GM12878 (cell line): Measurements from ENCODE around the gene PEX11B. TPM values are rescaled to one million over a fixed set of nuclear protein-coding genes. Genes with fewer than 3 reads are reported as not detected.
A peak's percentile ranks its signal among the peaks of the same experiment; 100 is the strongest.

Source experiments
- ATAC-seq: fragments of 200-7000 bp; cut with Tn5 transposase; 3 replicates; pipeline ENCODE4 v1.9.1; 2020; ENCODE audit warnings: mild to moderate bottlenecking, moderate library complexity
- BruUV-seq: library from RNA; stranded (reverse); fragments of 400-500 nt; replicated peaks from 2 replicates; lab custom pipeline; 2021; lab: Mats Ljungman, UMichigan
- CTCF ChIA-PET: fragments of 300-600 bp; sonication (Branson Sonifier 250); formaldehyde crosslinking; extraction: SDS; loops from one replicate; lab custom pipeline; 2021; ENCODE audit warnings: inconsistent platforms; lab: Yijun Ruan, JAX
- POLR2A ChIA-PET: fragments of 350-600 bp; formaldehyde crosslinking; extraction: SDS; loops from one replicate; lab custom pipeline; 2021; ENCODE audit warnings: inconsistent platforms; lab: Charles Lee
- RAD21 ChIA-PET: fragments of 300-600 bp; sonication (Branson Sonifier 250); formaldehyde crosslinking; loops from one replicate; lab custom pipeline; 2023; ENCODE audit warnings: antibody characterized with exemption; ENCODE audit not compliant: unreplicated experiment; lab: Charles Lee
- SMC1A ChIA-PET: fragments of 300-600 bp; sonication (Branson Sonifier 250); formaldehyde crosslinking; loops from one replicate; lab custom pipeline; 2023; ENCODE audit not compliant: unreplicated experiment, uncharacterized antibody; lab: Charles Lee
- DNase-seq: peaks from one replicate; pipeline ENCODE4 v3.0.0-alpha.2; 2011; ENCODE audit warnings: low read depth, low spot score
- FAIRE-seq: peaks from 3 replicates; lab custom pipeline; 2011; peaks lifted over from hg19 to GRCh38; lab: Jason Lieb, UNC
- H2AFZ ChIP-seq: 2 replicates; pipeline ENCODE4 v1.6.0; 2011; ENCODE audit warnings: low read depth, low read length, control low read depth; ENCODE audit not compliant: control insufficient read depth
- H3K27ac ChIP-seq: 2 replicates; pipeline ENCODE4 v1.5.1; 2011; ENCODE audit warnings: control low read depth; ENCODE audit not compliant: control insufficient read depth, insufficient read depth
- H3K27me3 ChIP-seq, 2 experiments: replicated peaks in 1 of 2; 2 replicates each; pipeline versions ENCODE4 v1.6.0 to v1.6.1; 2011; ENCODE audit warnings: low read length in 1 of 2; ENCODE audit not compliant: control insufficient read depth in 2 of 2, insufficient read depth in 2 of 2
- H3K36me3 ChIP-seq, 2 experiments: 2 replicates each; pipeline ENCODE4 v1.5.1; 2011; ENCODE audit warnings: low read length in 1 of 2; ENCODE audit not compliant: control insufficient read depth in 2 of 2, insufficient read depth in 2 of 2
- H3K4me1 ChIP-seq: 2 replicates; pipeline ENCODE4 v1.6.1; 2011; ENCODE audit warnings: mild to moderate bottlenecking, low read length, moderate library complexity, mixed read lengths; ENCODE audit not compliant: control insufficient read depth, insufficient read depth
- H3K4me2 ChIP-seq: 2 replicates; pipeline ENCODE4 v1.6.0; 2011; ENCODE audit warnings: control low read depth; ENCODE audit not compliant: control insufficient read depth, insufficient read depth
- H3K4me3 ChIP-seq: fragments of 200-600 bp; sonication (generic); 2 replicates; pipeline ENCODE4 v1.5.1; 2016
- H3K79me2 ChIP-seq: 2 replicates; pipeline ENCODE4 v1.6.0; 2011; ENCODE audit warnings: low read length; ENCODE audit not compliant: control insufficient read depth, insufficient read depth
- H3K9ac ChIP-seq: 2 replicates; pipeline ENCODE4 v1.8.0; 2011; ENCODE audit warnings: low read length, control low read depth, mixed read lengths; ENCODE audit not compliant: control insufficient read depth, insufficient read depth
- H3K9me3 ChIP-seq: replicated peaks from 3 replicates; pipeline ENCODE4 v1.5.1; 2011; ENCODE audit warnings: mild to moderate bottlenecking, low read length; ENCODE audit not compliant: control insufficient read depth, insufficient read depth
- H4K20me1 ChIP-seq: 2 replicates; pipeline ENCODE4 v1.6.0; 2011; ENCODE audit not compliant: control insufficient read depth, insufficient read depth
- HCFC1 ChIP-seq: fragments of 150-350 bp; IDR thresholded peaks from 2 replicates; pipeline ENCODE4 v1.6.1; 2014; ENCODE audit warnings: low read length
- MEF2A ChIP-seq: IDR thresholded peaks from 2 replicates; pipeline ENCODE4 v1.6.1; 2011; ENCODE audit warnings: low read depth, mild to moderate bottlenecking, low read length, moderate library complexity; ENCODE audit not compliant: insufficient read depth
- MXI1 ChIP-seq: fragments of 150-350 bp; IDR thresholded peaks from 2 replicates; pipeline ENCODE4 v1.6.1; 2011; ENCODE audit warnings: low read depth, mild to moderate bottlenecking, inconsistent platforms, low read length, improper control_type of control experiment
- NR2F1 ChIP-seq: fragments of 450-650 bp; conservative IDR thresholded peaks from 2 replicates; pipeline ENCODE4 v1.6.1; 2017; ENCODE audit warnings: mild to moderate bottlenecking
- PBX3 ChIP-seq: IDR thresholded peaks from 2 replicates; pipeline ENCODE4 v1.6.1; 2011; ENCODE audit warnings: mild to moderate bottlenecking, low read depth, low read length, moderate library complexity; ENCODE audit not compliant: insufficient replicate concordance
- PML ChIP-seq: IDR thresholded peaks from 2 replicates; pipeline ENCODE4 v1.6.1; 2012; ENCODE audit warnings: low read length, inconsistent platforms
- POLR2A ChIP-seq: IDR thresholded peaks from 2 replicates; pipeline ENCODE4 v1.6.1; 2011; ENCODE audit warnings: low read depth, mild to moderate bottlenecking, low read length
- POLR2AphosphoS5 ChIP-seq: IDR thresholded peaks from 2 replicates; pipeline ENCODE4 v1.6.1; 2011; ENCODE audit warnings: mild to moderate bottlenecking, low read length, inconsistent platforms
- RB1 ChIP-seq: fragments of 450-650 bp; formaldehyde crosslinking; IDR thresholded peaks from 2 replicates; pipeline ENCODE4 v1.6.1; 2017; ENCODE audit warnings: mild to moderate bottlenecking, borderline replicate concordance
- RUNX3 ChIP-seq: IDR thresholded peaks from 2 replicates; pipeline ENCODE4 v1.6.1; 2012; ENCODE audit warnings: low read length, inconsistent platforms
- SMAD5 ChIP-seq: IDR thresholded peaks from 2 replicates; pipeline ENCODE4 v1.6.1; 2016; ENCODE audit warnings: antibody characterized with exemption, low read depth
- SRF ChIP-seq, 2 experiments: IDR thresholded peaks; 2 replicates each; pipeline ENCODE4 v1.6.1; 2011; ENCODE audit warnings: low read depth in 2 of 2, low read length in 2 of 2, mild to moderate bottlenecking in 1 of 2, moderate library complexity in 1 of 2
- TCF7 ChIP-seq: IDR thresholded peaks from 2 replicates; pipeline ENCODE4 v1.6.1; 2014; ENCODE audit warnings: antibody characterized with exemption, borderline replicate concordance
- ZSCAN29 ChIP-seq: fragments of 450-650 bp; IDR thresholded peaks from 2 replicates; pipeline ENCODE4 v1.6.1; 2017; ENCODE audit warnings: mild to moderate bottlenecking, moderate library complexity
- WGBS: methylation state at CpG from one replicate; pipeline ENCODE4 v1.1.6; 2016; ENCODE audit warnings: low lambda C conversion rate; ENCODE audit not compliant: insufficient replicate concordance, insufficient coverage; ENCODE audit errors: missing lambda C conversion rate; 5-methylcytosine and 5-hydroxymethylcytosine counted together
- in situ Hi-C: fragments of 300-500 bp; cut with MboI; formaldehyde crosslinking; loops from 9 replicates; pipeline ENCODE4 v1.14.3; 2018; ENCODE audit warnings: mixed read lengths
- intact Hi-C: fragments of 100-400 bp; cut with micrococcal nuclease; formaldehyde crosslinking; loops from one replicate; pipeline ENCODE4 v1.14.2; 2022; ENCODE audit not compliant: unreplicated experiment
- polyA plus RNA-seq, 11 experiments: library from polyadenylated mRNA; depleted of rRNA in 4 of 11; unstranded in 6 of 11; stranded (reverse) in 5 of 11; fragments of >200 nt; fragmentation: Nextera tagmentation in 4 of 11; fragmentation: Illumina TruSeq in 1 of 11; extraction: Ambion mirVana in 4 of 11; extraction: Trizol in 1 of 11; gene quantifications; 1 replicate in 1 of 11; 2 replicates in 10 of 11; pipeline versions ENCODE4 v1.2.1 to v1.2.3, GENCODE V29; 2011 to 2016; ENCODE audit warnings: inconsistent platforms in 2 of 11, missing spikeins in 2 of 11, low read depth in 1 of 11
- total RNA-seq, 4 experiments: library from RNA; depleted of rRNA in 3 of 4; stranded (reverse); fragments of >200 nt in 3 of 4; fragmentation: Illumina TruSeq in 1 of 4; extraction: Trizol in 1 of 4; gene quantifications; 2 replicates each; pipeline versions ENCODE4 v1.2.1 to v1.2.3, GENCODE V29; 2013 to 2021

The PEX11B gene
- total and polyA plus RNA-seq, 10 of the 15 experiments (the other 5 are each of a cell fraction or from before 2014, with no cell fraction given), result 24.9 to 129 (median 40.7) TPM

DNA sequence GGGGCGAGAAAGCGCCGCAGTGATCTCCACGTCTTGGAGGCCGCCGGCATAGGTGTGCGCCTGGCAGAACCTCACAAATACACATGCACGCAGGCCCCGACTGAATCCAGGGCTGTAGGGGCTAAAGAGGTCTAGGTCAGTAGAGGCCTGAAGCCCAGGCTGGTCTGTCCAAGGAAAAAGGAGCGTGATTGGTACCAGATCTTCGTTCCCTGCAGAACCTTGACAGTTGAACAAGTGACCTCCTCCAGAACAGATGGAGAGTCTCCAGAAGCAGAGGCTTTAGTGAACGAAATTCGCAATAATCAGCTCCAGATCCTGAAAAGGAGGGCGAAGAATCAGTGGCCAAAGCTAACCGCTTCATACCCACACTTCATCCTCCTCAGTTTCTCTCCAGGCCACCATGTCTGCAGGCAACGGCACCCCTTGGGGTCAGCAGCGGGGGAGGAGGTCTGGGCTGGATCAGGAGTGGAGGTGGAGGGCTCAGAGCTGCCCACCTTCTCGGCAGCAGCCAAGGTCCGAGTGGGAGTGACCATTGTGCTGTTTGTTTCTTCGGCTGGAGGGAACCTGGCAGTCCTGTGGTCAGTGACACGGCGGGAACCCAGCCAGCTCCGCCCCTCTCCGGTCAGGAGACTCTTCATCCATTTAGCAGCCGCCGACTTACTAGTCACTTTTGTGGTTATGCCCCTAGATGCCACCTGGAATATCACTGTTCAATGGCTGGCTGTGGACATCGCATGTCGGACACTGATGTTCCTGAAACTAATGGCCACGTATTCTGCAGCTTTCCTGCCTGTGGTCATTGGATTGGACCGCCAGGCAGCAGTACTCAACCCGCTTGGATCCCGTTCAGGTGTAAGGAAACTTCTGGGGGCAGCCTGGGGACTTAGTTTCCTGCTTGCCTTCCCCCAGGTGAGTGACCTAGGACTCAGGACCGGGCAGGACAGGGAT lies 749 bp upstream of the PEX11B start:
- TSS peak; percentile 69 for BruUV-seq
- ChIA-PET RAD21 (interaction anchor here (0.9 to 2.5 kb wide), 8 partner anchors 8 to 93 kb away, joined by 3 to 11 read pairs (median 4); partner anchors contain the start of genes ANKRD34A, LIX1L, NUDT17 and PIAS3), POLR2A (interaction anchor here (0.9 to 2.6 kb wide), 8 partner anchors 9 to 79 kb away, joined by 3 to 23 read pairs (median 6); partner anchors contain the start of genes ANKRD34A, LIX1L, NUDT17 and PIAS3), CTCF (interaction anchor here (0.8 to 1.8 kb wide), 9 partner anchors 8 to 118 kb away, joined by 3 to 7 read pairs (median 3); partner anchors contain the start of genes ANKRD34A, POLR3GL and RBM8A), SMC1A (interaction anchor here (0.5 to 1.6 kb wide), 3 partner anchors 8 to 45 kb away, joined by 3 to 5 read pairs (median 3); partner anchors contain the start of genes LIX1L and RBM8A)
- DNase-seq (no peak), FAIRE-seq (no peak), ATAC-seq (peak; percentile 92)
- Histone ChIP-seq H3K27ac (peak overlapping the region; percentile 93), H4K20me1 (no peaks in the 10 kb centered on the region), H3K36me3 (peaks cover 0 to 10% of the 10 kb centered on the region in 2 experiments; a peak in 2 of 4 replicates), H3K79me2 (peaks cover 12% of the 10 kb centered on the region), H3K4me1 (peaks cover 13% of the 10 kb centered on the region), H3K9me3 (no peaks in the 10 kb centered on the region), H3K4me2 (peak overlapping the region; percentile 100), H3K4me3 (peak overlapping the region; percentile 97), H3K27me3 (no peaks in the 10 kb centered on the region), H3K9ac (peak overlapping the region; percentile 96), H2AFZ (peak overlapping the region; percentile 98)
- in situ Hi-C loops (loop anchor here (5.0 kb wide), 1 partner anchor 62 kb away; the partner anchor contains the start of gene PIAS3), intact Hi-C loops (loop anchor here (1.0 kb wide), 3 partner anchors 8 to 60 kb away; partner anchors contain the start of genes ITGA10, PIAS3 and RBM8A)
- WGBS, result under 1% methylated on average over 33 of the region's 33 CpGs
- TF ChIP-seq MEF2A (no peak), SMAD5 (0 out of 2 replicates have a peak, but pooled peaks have one; percentile 13), MXI1 (peak; percentile 79; the same call in 1 of the 2 replicates), PBX3 (no peak), POLR2AphosphoS5 (peak; percentile 31), ZSCAN29 (no peak), HCFC1 (no peak), NR2F1 (0 out of 2 replicates have a peak, but pooled peaks have one; percentile 15), PML (peak; percentile 60; the same call in 1 of the 2 replicates), RUNX3 (peak; percentile 60), SRF (IDR thresholded peaks at IDR 0.05; ENCODE audit: low read depth in 2 of 2, low read length in 2 of 2) (0 out of 4 replicates have a peak, but pooled peaks of 1 of the 2 experiments have one; percentile 7), TCF7 (no peak), POLR2A (peak; percentile 63), RB1 (0 out of 2 replicates have a peak, but pooled peaks have one; percentile 16)
